Measurements from ENCODE around the gene MYO15A.
A peak's percentile ranks its signal among the peaks of the same experiment; 100 is the strongest.

MYO15A gene

DNA sequence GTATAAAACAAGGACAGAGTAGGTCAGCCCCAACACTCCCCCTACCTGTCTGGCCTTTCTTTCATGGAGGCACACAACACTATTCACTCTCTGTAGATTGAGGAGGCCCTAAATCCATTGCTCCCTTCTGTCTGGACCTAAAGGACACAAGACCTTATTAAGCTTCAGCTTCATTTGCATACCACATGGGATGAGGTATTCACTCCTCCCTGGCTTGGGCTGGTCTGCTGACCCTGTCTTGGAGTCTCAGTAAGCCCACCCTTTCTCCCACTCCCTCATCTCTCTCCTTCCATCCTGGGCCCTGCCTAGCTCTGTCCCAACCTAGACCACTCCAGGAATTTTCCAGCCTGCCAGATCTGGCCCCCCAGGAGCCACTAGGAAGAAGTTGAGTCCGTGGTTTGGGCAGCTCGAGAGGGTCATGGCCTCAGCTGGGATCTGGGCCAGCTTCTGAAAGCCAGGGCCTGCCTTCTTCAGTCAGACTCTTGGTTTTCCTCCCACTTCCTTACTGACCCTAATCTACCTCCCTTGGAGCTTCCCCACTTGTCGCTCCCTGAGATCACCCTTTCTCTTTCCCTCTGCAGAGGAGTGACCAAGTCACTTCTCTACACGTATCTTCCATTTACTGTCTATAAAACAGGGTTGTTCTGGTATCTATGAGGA is 110.3 kb downstream of the MYO15A start:
- DNase-seq (ENCODE audit: low spot score), result peak; percentile 66

DNA sequence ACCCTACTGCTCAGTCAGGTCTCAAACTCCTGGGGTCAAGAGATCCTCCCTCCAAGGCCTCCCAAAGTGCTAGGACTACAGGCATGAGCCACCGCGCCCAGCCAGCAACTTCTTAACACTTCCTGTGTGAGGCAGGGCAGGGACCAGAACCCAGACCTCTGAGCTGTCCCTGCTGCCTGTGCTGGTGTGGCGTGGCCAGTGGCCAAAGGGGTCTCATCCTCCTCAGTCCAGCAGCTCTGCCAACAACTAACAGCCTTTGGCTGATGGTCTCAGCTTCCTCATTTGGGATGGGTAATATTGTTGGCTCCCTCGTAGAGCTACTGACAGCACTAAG is 115.5 kb downstream of the MYO15A start:
- DNase-seq (ENCODE audit: low spot score), result no peak

DNA sequence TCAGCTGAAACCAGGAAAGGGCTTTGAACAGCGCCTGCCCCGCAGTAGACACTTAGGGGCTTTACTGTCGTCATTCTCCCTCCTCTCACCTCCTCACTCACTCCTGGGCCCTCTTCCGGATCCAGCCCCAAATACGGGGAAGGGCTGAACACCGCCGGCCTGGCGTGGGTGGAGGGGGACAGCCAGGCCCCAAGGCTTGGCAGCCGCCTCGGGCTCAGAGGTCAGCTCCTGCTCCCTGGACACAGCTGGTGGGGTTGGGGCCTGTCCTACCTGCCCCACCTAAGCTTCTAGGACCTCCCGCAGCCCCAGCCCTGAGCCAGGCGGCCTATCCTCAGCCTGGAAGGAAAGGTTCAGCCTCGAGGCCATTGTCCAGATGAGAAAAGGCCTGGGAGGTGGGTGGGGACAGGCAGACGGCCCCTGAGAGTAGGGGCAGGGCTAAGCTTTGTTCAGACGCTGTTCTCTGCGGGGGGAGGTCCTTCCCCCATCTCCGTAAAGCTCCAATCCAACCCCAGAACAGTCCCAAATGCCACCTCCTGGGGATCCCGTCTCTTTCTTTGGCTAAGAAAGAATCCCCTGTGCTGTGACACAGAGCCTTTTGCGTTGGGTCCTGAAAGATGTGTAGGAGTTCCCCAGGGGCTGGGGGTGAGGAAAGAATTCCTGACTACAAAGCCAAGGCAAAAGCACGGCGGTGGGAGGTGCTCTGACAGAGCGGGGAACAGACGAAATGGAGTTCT is 116.0 kb downstream of the MYO15A start:
- no peak for DNase-seq (ENCODE audit: low spot score)

DNA sequence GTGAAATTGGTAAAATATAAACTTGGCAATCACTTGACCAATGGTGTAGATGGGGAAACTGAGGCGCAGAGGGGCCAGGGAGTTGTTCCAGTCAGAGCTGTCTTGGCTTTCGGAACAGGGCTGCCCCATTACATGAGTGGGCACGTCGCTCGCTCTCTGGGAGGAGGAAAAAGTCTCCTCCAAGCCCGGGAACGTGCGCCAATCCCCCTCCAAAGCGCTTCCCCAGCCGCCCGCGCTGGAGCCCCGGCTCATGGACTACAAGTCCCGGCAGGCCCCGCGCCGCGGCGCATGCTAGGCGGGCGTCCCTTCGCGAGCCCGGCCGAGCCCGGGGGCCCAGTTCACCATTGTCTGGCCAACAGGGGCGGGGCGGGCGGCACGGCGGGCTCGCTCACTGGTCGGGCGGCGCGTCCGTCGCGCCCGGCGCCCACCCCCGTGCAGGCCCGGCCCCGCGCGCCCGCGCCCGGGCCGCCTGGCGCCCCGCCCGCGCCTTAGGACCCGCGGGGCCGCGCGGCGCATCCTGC is 116.6 kb downstream of the MYO15A start, which contains the start of gene LLGL1:
LLGL1 (plus strand) TSS at position 515 of the 521 bp plus-strand sequence. CDS start 48 bp downstream, outside the sequence.
- peak; percentile 100 for DNase-seq (ENCODE audit: low spot score)

DNA sequence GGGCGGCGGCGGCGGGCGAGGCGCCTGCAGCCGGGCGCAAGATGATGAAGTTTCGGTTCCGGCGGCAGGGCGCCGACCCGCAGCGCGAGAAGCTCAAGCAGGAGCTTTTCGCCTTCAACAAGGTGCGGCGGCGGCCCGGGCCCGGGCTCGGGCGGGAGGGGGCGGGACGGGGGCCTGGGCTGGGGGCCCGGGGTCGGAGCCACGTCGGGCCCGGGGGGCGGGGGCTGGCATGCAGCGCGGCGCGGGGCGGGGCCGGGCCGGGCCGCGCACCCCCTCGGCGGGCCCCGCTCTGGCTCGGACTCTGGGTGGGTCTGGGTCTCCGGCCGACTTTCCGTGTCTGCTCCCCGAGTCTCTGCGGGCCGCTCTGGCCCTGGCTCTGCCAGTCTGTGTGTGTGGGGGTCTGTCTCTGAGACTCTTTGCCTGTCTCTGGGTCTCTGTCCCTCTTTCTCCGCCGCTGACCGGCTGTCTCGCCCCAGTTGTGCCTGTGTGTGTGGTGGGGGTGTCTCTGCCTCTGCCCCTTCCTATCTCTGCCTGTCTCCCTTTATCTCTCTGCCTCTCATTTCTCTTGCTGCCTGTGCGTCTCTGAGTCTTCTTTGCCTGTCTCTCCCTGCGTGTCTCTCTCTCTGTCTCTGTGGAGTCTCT is 117.2 kb downstream of the MYO15A start:
- DNase-seq (ENCODE audit: low spot score), result no peak

DNA sequence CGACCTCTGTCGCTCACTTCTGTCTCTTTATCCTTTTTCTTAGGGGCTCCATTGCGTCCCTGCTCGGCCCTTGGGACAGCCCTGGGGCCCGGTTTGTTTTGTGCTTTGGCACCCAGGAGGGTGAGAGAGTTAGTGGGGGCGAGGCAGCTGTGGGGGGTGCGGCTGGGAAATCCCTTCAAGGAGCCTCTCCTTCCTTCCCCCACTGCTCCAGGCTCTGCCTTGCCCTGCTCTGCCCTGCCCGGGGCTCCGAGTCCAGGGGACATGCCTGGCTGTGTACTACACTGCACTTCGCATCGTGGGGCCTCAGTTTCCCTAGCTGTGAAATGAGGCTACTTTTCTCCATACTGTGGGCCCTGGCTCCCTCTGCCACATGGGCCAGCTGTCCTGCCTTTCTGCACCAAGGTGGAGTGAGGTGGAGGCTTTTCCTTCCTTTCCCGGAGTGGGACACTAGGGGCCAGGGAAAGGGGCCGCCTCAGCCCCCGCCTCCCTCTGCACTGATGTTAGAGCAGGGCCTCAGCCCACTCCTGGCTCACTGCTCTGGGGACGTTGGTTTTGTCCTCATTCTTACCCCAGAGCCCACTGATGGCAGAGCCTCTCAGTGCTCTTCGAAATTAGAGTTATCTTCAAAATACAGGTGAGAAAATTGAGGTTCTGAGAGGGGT is 117.9 kb downstream of the MYO15A start:
- peak; percentile 38 for DNase-seq (ENCODE audit: low spot score)

DNA sequence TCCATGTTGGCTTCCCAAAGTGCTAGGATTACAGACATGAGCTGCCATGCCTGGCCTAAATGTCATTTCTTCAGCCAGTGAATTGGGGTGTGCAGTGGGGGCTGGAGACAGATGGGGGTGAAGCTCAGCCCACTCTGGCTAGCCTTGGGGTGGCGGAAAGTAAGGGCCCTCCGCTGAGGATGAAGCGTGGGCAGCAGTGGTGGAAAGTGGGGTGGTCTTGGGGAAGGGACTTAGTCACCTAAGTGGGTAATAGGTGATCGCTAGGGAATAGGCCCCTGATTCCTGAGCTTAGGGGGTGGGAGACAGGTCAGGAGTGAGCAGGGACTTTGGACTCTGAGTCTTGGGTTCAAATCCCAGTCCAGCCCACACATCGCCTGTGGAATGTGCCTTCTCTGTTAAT is 119.1 kb downstream of the MYO15A start:
- no peak for DNase-seq (ENCODE audit: low spot score)

DNA sequence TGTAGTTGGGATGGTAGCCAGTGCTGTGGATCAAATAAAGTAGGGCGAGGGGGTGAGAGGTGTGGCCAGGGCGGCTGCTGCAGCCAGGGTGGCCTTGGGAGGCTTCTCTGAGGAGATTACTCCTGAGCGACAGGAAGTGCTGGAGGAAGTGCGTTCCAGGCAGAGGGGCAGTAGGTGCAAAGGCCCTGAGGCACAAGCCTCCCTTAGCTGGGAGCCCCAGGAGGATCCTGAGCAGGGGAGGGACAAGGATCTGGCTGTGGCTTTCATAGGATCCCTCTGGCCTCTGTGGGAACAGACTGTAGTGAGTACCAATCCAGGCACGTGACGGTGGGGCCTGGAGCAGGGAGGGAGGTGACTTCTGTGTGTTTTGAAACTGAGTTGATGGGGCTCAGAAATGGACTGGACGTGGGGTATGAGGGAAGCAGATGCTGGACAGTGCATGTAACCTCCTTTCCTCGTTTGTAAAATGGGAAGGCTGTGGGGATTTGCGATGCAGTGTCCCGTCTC is 119.7 kb downstream of the MYO15A start:
- no peak for DNase-seq (ENCODE audit: low spot score)

DNA sequence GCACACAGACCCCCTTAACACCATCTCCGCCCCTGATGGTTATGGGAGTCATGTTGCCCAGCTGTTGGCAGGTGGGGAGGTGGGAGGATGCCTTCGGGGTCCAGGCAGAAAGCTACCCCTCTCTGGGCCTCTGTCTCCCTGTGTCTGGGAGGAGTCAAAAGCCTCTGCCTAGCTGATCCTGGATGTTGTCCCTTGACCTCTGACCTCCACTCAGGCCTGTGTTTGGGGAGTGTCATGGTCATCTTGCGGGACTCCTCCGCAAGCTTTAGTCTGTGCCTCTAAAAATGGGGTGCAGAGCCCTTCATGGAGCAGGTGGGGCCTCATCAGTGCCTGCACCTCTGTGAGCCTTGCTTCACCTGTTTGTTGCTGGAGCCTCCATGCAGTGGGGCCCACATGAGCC is 120.7 kb downstream of the MYO15A start:
- no peak for DNase-seq (ENCODE audit: low spot score)

All from AG20443 (cell line).